GM19025 (cell line): ENCODE results near the gene LSM10.

Experiments
- ATAC-seq: cut with Tn5 transposase; IDR thresholded peaks from one replicate; pipeline ENCODE4 v1.9.1; 2021; ENCODE audit warnings: mild to moderate bottlenecking, low read depth, moderate library complexity; ENCODE audit not compliant: unreplicated experiment

Gene LSM10

GRCh38 chr1:36354486-36354885 is 43.2 kb downstream of the LSM10 start:
- ATAC-seq = no peak

GRCh38 chr1:36352910-36353878 is 44.5 kb downstream of the LSM10 start:
- ATAC-seq = no peak

GRCh38 chr1:36352125-36352909 is 45.4 kb downstream of the LSM10 start:
- no peak for ATAC-seq

- ATAC-seq = no peak
These were observed 46.3 kb downstream of the LSM10 start for GRCh38 chr1:36351227-36351977.

GRCh38 chr1:36350659-36351226 is 47.0 kb downstream of the LSM10 start:
- ATAC-seq = no peak

- ATAC-seq = no peak
These were observed 47.9 kb downstream of the LSM10 start for GRCh38 chr1:36349839-36350238.

GRCh38 chr1:36349241-36349671 is 48.5 kb downstream of the LSM10 start:
- ATAC-seq = peak; percentile 84

- no peak for ATAC-seq
These were observed 50.9 kb downstream of the LSM10 start for GRCh38 chr1:36346741-36347370.

- ATAC-seq = no peak
These were observed 52.4 kb downstream of the LSM10 start for GRCh38 chr1:36345353-36345752.

- ATAC-seq = no peak
These were observed 53.4 kb downstream of the LSM10 start for GRCh38 chr1:36344395-36344680.

GRCh38 chr1:36343651-36344394 is 53.9 kb downstream of the LSM10 start:
- ATAC-seq = no peak
